H4 (cell line): ENCODE measurements around the gene NKAIN1. TPM values are rescaled to one million over a fixed set of nuclear protein-coding genes. Genes with fewer than 3 reads are reported as not detected.
"Not testable (repeated sequence)": the region's sequence is repeated elsewhere in the genome, so short reads cannot be mapped to it uniquely, and the experiment has no call there.

Experiments used
- DNase-seq: peaks from one replicate; pipeline ENCODE4 v3.0.0-alpha.2; 2015; ENCODE audit warnings: low spot score
- total RNA-seq: library from RNA; depleted of rRNA; stranded (reverse); fragments of >200 nt; shearing (Covaris generic); gene quantifications from 2 replicates; pipeline ENCODE4 v1.2.3, GENCODE V29; 2014; rRNA removed

Gene NKAIN1
- 0.68 and 0.76 TPM in 2 replicates for total RNA-seq

DNA sequence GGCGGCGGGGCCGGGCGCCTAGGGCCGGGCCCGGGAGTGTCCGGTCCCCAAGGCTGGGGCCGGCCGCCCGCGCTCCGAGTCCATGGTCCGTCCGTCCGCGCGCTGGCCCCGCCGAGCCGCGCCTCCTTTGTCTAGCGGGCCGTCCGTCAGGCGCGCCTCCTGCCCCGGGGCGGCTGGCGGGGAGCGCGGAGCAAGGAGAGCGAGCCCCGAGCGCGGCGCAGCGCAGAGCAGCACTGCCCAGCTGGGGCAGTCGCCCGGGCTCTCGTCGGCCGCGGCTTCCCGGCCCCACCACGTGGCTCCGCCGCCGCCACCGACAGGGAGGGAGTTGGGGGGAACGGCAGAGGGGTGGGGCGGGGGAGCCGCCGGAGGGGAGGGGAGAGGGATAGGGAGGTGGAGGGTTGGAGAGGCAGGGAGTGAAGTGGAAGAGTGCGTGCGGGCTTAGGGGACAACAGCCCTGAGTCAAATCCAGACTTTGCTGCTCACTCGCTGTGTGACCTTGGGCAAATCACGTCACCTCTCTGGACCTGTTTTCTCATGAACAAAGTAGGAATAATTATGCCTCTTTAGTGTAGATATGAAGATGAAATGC lies at the start of gene NKAIN1:
TSS of gene NKAIN1 (minus strand) at position 235 of the 589 bp plus-strand sequence. CDS start 340 bp downstream, outside the sequence.
- DNase-seq, result no peak

DNA sequence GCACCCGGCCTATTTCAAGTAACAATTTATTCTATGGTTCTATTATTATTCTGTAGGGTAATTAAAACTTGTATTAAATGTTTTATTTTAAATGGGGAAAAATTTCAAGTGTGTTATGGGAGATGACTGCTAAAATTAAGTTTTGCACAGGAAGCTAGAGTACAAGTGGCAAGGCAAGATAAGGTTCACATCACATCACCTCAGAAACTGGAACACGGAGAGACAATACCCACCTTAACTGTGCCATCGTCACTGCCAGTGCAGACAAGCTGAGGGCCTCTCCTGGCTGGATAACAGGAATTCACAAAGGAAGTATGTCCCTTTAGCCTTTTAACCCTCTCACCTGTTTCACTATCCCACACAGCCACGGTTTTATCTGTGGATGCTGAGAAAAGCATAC lies 49.3 kb upstream of the NKAIN1 start:
- no peak for DNase-seq

- DNase-seq, result not testable (repeated sequence)
These were observed 48.1 kb upstream of the NKAIN1 start for GRCh38 chr1:31287791-31288190.

GRCh38 chr1:31282426-31282825 lies 42.7 kb upstream of the NKAIN1 start:
- DNase-seq, result not testable (repeated sequence)

DNA sequence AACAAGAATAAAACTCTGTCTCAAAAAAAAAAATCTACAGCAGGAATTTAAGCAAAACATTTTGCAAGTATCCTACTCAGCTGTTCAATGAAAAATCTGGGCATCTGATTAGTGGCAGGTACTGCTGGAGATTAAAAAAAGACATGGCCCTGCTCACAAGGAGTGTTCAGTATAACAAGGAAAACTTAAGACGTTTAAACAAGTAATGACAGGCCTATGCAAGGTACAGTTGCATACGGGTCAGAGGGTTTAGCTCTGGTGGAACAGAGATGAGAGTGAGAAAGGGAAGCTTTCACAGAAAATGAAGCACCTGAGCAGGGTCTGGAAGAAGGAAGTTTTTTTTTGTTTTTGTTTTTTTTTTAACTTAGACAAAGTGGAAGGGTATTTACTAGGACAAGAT lies 33.9 kb upstream of the NKAIN1 start:
- DNase-seq, result no peak

DNA sequence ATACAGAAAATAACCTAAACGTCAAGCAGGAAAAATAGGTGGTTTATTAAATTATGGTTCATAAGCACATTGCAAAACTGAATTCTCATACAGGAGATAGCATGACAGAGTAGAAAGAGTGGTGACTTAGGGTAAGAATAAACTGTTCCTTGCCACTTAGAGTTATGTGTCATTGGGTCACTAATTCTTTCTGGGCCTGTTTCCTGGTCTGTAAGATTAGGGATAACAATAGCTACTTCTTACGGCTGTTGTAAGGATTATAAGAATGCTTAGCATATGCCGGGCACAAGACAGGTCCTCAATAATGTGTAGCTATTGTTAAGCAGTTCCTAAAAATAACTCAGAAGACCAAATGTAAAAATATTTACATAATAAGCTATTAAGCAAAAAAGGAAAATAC lies 32.7 kb upstream of the NKAIN1 start:
- DNase-seq, result no peak

DNA sequence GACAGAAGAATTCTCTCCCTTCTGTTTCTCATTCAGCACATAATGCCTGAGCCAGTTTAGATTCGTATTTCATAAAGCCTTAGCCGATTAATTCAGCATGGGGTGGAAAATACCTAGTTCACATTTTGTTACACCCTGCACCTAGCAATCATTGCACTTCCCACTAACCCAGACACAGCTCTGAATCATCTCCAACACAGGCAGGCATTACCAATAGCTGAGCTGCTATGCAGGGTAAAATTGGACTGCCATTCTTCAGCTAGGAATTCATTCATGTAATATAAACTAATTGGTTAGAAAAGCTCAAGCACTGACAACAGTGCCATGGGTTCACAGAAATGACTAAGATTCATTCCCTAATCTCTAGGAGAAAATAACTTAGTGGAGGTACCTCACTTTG lies 26.9 kb upstream of the NKAIN1 start:
- DNase-seq, result no peak

- DNase-seq, result no peak
These were observed 25.2 kb upstream of the NKAIN1 start for GRCh38 chr1:31264790-31265386.

DNA sequence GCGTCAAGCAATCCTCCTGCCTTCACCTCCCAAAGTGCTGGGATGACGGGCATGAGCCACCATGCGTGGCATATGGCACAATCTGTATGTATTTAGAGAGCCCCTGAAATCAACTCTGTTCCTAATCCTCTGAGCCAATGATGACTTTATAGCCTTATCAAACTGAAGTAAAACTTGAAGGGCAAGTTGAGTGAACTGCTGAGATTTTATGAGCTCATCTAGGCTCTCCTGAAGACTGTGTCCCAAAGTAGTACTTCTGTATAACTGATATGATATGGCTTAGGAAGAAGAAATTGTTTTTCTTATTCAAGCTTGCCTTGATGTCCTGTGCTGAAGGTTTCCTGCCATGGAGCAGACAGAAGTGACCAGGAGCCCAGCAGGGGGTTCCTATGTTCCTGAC lies 23.7 kb upstream of the NKAIN1 start:
- no peak for DNase-seq

GRCh38 chr1:31262393-31262792 lies 22.7 kb upstream of the NKAIN1 start:
- DNase-seq, result not testable (repeated sequence)

DNA sequence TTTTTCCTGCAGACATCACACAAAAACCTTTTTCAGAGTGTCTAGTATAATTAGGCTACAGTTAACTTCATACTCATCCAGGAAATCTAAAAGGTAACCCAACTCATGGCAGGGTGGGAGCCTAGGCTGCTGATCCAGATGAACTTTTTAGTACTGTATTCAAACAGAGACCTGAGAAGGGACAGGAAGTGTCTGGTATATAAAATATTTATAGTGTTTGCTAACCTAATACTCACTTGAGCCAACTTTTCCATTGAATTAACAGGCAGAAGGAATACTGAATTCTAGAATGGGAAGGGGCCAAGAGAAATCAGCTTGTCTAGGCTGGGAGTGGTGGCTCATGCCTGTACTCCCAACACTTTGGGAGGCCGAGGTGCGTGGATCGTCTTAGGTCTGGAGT lies 22.2 kb upstream of the NKAIN1 start:
- no peak for DNase-seq

GRCh38 chr1:31259746-31260145 lies 20.1 kb upstream of the NKAIN1 start:
- DNase-seq, result no peak

DNA sequence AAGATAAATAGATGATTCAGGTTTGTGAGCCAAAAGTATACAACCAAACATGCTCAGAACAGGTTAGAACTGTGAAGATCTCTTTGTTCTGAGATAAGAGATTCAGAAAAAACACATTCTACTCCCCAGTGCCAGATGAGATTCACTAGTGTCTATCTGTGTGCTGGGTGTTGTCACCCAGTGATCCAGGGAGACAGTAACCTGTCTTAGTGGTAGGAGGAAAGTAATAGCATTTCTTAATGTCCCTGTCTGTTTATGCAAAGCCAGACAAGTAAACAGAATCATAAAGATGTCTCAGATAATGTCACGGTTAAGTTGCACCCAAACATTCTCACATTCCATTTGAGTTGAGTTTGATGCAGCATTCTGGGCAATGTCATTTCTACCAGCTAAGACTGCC lies 18.9 kb upstream of the NKAIN1 start:
- no peak for DNase-seq

- no peak for DNase-seq
These were observed 17.5 kb upstream of the NKAIN1 start for GRCh38 chr1:31257213-31257612.

GRCh38 chr1:31249854-31250253 lies 10.2 kb upstream of the NKAIN1 start:
- no peak for DNase-seq

DNA sequence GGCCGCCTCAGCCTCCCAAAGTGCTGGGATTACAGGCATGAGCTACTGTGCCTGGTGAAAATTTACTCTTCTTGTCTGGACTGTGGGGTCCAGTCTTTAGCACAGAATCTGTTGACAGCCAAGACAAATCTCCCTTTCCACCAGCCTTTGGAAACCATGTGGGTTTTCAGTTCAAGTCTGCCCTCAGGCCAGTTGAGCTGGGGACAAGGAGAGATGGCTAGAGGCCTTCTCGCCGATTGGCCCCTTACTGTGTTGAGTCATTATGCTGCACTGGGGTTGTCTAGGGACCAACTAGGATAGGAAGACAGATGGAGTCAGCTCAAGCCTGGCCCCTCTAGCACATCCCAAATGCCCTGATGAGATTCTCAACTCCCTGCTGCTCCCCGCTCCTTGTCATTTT lies 8.6 kb upstream of the NKAIN1 start:
- DNase-seq, result no peak

- DNase-seq, result no peak
These were observed 4.6 kb upstream of the NKAIN1 start for GRCh38 chr1:31244326-31244725.

DNA sequence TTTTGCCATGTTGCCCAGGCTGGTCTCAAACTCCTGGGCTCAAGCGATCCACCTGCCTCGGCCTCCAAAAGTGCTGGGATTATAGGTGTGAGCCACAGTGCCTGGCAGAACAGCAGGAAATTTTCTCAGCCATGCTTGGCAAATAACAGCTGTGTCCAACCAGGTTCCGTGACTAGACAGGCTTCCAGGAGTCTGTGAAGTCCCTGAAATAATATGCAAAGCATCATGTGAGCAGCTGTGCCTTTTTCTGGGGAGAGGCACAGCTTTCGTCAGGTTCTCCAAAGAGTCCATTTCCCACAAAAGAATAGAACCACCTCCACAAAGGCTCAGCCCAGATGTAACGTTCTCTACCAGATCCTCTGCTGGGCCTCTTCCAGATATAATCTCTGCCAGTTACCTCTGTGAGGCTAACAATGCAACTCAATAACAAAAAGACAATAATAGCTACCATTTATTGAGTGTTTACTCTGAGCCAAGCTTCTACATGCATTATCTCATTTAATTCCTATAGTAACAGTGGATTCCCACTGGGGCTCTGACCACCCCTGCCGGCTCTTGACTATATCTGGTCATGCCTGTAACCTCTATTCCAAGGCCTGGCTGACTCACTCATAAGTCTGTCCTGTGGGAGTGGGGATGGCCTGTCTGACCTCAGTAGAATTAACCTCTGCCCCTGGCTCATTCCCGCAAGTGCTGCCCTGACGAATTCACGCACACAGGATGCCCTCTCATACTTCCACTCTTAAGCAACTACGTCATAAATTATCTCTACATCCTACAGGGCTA lies 4.0 kb upstream of the NKAIN1 start:
- DNase-seq, result no peak

- DNase-seq, result no peak
These were observed 1.6 kb upstream of the NKAIN1 start for GRCh38 chr1:31241321-31241720.

DNA sequence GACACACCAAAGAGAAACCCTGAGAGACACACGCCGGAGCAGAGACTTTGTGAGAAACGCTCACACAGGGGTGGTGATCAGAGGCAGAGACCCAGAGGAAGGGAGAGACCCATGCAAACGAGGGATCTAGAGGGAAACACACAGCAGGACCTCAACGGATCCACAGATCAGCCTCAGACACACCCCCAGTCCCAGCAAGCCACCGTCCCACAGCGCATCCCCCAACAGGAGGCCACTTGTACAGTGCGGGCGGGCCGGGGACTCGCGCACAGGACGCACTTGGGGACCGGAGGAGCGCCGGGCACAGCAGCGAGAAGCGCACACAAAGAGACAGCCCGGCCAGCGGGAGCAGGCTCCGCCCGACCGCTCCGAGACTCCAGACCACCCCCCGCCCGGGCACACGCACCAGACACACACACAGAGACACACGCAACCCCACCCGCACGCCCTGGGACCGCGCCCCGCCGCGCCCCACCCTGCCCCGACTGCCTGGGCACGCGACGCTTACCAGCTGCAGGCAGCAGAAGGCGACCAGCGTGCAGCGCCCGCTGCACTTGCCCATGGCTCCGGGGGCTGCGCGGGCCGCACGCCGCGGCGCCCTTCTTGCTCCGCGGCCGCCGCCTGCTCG lies 587 bp downstream of the NKAIN1 start:
- no peak for DNase-seq

DNA sequence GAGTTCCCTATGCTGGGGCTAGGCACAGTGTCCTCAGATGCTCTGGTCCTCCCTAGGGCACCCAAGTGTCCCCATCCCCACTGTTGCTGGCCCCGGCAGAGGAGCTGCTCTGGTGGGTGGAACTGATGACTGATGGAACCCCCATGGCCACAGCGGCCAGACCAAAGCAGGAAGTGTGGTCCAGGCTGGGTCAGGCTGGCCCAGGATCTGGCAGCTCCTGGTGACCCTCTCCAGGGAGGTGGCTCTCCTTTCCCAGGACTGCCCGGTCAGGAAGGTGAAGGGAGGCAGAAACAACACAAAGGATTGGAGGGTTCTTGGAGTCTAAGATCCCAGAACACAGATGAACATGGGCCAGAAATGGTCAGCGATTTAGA lies 1.1 kb downstream of the NKAIN1 start:
- DNase-seq, result no peak

GRCh38 chr1:31234870-31235269 lies 4.8 kb downstream of the NKAIN1 start:
- DNase-seq, result no peak
